GM19397 (cell line): ENCODE data around the gene PSMB4.
"Not testable (repeated sequence)": the region's sequence is repeated elsewhere in the genome, so short reads cannot be mapped to it uniquely, and the experiment has no call there.

Source experiments
- ATAC-seq: cut with Tn5 transposase; IDR thresholded peaks from one replicate; pipeline ENCODE4 v1.9.1; 2021; ENCODE audit warnings: mild to moderate bottlenecking, moderate library complexity; ENCODE audit not compliant: unreplicated experiment

Gene PSMB4

DNA sequence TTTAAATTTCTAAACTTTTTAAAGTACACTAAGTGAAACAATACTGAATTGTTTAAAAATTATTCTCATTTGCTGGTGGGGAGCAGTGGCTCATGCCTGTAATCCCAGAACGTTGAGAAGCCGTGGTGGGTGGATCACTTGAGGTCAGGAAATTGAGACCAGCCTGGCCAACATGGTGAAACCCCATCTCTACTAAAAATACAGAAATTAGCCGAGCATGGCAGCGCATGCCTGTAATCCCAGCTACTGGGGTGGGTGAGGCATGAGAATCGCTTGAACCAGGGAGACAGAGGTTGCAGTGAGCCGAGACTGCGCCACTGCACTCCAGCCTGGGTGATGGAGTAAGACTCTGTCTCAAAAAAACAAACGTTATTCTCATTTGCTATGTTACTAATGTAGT, 38.0 kb downstream of the PSMB4 start:
- not testable (repeated sequence) for ATAC-seq

DNA sequence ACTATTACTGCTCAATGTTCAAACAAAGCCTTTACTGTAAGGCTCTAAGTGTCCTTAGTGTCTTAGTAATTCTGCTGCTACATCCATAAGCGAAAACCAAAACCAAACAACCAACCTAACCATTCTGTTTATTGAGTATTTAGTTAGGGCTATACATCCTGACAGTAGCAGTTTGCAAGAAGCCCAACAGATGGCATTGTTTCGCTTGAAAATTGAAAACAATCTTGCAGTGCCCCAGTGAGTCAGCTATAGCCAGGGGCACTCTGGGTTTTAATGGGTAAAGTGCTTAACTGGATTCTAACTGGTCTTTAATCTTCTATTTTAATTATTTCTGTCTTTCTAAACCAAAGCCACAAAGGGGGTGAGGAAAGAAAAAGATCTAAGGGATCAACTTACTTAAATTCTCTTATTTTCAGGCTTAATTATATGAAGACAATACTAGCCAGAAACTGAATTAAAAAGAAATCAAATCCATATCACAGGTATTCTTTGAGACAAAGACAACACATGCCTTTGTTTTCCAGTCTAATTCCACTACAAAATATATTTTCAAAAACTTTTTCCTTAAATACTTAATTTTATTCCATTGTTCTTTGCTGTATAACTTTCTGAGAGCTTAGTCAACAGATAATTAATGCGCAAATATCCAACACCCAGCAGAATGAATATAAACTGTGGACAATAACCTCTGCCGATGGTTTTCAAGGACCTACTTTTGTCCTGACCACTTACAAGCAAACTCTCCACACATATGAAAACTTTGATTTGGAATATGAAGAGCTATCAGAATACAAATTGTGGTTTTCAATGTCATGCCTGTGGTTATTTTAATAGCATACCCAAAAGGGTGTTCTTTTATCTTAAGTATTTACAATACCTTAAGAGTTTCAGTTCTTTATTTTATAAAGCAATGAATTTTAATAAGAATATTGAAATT, 44.7 kb downstream of the PSMB4 start:
- peak; percentile 82 for ATAC-seq

DNA sequence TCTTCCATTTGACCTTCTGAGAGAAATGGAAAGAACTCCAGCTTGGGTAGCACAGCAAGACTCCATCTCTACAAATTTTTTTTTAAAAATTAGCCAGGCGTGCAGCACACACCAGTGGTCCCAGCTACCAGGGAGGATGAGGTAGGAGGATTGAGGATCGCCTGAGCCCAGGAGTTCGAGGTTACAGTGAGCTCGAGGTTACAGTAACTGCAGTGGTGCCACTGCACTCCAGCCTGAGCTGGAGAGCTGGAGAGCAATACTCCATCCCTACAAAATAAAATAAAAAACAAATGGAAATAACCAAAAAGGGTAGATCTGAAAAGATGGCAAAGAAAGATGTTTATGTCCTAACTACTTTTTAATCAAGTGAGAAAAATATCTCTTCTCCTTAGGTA, 45.4 kb downstream of the PSMB4 start:
- ATAC-seq: no peak

DNA sequence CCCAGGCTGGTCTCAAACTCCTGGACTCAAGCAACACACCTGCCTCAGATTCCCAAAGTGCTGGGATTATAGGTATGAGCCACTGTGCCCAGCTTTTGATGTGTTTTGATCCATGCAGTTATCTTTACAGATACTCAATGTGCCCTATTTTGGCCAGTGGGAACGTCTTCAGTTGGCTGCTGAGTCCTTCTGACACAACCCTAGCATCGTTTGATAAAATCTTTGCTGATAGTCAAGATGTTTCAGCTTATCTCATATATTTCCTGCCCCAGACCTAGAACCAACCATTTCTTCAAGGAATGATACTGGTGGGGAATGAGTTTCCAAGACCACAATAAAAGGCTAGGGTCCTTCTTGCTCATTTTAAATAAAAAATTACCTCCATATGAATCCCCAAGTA, 48.3 kb downstream of the PSMB4 start:
- ATAC-seq: no peak
